Muscle of arm (tissue), 12 donors: ENCODE data around the gene PRKD1. TPM values are rescaled to one million over a fixed set of nuclear protein-coding genes. Genes with fewer than 3 reads are reported as not detected.
A peak's percentile ranks its signal among the peaks of the same experiment; 100 is the strongest.

Experiments
- DNase-seq: peaks from one replicate; pipeline ENCODE4 v3.0.0-alpha.2; 2013
- polyA plus RNA-seq, 12 donors: library from polyadenylated mRNA; unstranded; fragments of 120-200 nt; gene quantifications; one replicate each; pipeline ENCODE4 v1.2.1, GENCODE V29; 2013; ENCODE audit not compliant: insufficient read length in 12 of 12

Gene PRKD1
- polyA plus RNA-seq, 12 donors: 13.0 to 32.8 (median 25.5) TPM; not detected in 1

DNA sequence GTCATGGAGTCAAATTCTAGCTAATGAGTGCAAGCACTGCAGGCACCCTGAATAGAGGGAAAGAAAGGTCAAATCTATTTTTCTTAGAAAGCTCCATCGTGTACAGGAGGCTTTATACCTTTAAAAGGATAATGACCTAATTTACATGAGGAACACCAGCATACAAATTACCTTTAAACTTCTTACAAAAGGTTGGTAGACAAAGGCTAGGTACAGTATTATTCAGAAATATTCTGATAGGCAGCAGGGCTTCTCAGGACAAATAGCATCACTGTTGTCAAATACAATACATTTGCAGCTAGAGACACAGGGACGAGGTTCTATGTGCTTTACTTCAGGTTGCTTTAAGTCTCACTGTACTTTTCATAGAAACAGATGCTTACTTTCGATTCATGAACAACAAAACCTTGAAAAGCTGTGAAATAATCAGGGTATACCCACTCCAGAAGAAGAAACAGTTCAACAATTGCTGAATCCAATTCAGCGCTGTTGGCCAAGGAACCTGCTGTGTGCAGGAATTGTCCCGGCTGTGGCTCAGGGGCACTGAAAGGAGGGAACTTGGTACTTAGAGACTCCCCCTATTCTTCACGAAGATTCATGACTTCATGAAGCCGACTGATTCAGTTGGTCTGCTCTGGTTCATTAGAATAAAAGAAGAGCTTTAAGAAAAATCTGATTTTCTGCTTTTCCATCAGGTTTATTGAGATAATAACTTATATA, 252.9 kb downstream of the PRKD1 start:
- no peak for DNase-seq

- DNase-seq: no peak
These were observed 254.8 kb downstream of the PRKD1 start for GRCh38 chr14:29672831-29673230.

- no peak for DNase-seq
These were observed 256.6 kb downstream of the PRKD1 start for GRCh38 chr14:29671034-29671433.

DNA sequence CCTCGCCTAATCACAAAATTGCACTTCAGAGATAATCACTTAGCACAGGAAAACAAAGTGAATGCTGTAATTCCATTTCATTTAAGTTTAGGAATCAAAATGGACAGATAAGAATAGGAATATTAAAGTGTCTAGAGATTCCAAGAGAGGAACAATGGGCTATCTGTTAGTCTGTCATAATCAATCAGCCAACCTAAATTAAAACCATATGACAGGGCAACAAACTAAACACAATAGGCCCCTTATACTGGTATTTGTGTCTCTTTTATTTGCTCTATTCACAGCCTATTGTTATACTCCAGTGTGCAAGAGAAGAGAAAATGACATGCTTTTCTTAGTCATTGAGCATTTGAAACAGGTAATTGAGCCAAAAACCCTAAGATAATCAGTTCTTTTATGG, 259.4 kb downstream of the PRKD1 start:
- DNase-seq: no peak

GRCh38 chr14:29664515-29664914, 263.1 kb downstream of the PRKD1 start:
- no peak for DNase-seq

DNA sequence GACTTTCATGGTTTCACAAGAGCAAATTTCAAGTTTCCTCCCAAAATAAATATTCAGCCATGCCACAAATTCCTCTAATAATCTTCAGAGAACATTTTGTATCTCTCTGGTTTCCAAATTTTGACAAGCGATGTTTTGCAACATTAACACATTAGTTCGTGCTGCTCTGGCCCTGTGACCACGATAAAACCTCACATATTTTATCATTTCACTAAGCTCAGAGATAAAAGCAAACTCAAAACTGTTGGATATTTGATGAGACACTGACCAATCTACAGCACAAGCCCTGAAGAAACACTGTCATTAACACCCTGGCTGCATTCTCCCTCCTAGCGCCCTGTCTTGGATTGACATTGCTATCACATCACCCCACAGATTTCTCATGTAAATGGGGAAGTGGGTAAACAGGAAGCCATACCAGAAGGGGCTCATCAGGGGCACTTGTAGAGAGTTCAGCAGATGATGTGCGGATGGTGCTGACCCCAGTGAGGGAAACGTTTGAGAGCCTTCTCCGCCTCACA, 264.3 kb downstream of the PRKD1 start:
- no peak for DNase-seq

GRCh38 chr14:29654901-29655550, 272.6 kb downstream of the PRKD1 start:
- DNase-seq: no peak

DNA sequence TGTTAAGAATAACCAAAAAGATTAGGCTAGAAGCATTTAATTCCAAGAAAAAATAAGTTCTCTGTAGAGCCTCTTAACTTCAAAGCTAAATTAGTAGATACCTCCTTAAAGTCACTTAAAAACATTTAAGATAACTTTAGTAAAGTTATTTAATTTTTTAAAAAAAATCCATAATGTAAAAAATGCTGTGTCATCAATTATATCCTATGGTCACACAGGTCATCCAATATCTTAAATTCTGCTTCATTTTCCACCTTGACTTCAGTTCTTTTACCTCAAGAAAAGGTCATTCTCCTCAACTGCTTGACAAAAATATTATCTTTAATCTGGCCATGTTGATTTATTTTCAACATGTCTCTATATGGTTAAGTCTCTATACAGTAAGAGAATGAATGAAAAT, 274.3 kb downstream of the PRKD1 start:
- DNase-seq: no peak

GRCh38 chr14:29652571-29652970, 275.1 kb downstream of the PRKD1 start:
- DNase-seq: peak; percentile 16

DNA sequence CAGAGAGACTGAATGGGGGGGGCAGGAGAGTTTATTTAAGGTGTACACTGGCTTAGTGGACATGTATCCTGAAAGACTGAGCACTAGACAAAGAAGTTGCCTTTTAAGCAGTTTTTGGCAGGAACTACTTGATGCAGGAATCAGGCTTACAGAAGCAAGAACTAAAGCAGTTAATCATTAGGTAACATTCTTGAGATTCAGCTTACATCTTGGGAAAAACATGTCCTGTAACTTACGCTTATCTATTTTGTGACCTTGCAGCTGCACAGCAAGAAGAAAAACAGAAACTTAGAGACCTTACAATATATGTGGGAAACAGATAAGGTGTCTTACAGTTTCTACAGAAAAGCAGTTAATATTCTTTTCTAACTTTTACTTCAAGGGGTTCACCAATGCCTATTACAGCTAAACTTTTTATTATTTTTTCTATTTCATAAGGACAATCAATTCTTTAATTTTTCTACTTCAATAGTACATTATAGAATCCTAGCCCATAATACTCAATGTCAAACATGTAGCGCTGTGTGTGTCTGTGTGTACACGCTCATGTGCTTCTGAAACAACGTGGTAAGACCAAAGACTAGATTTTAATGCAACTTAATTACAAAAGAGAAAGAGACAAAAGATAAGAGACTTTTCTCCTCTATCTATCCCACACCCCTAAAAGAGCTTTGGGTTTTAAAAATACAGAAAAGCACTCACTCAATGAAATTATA, 276.9 kb downstream of the PRKD1 start:
- no peak for DNase-seq

- DNase-seq: no peak
These were observed 278.5 kb downstream of the PRKD1 start for GRCh38 chr14:29649170-29649569.

GRCh38 chr14:29648045-29648444, 279.6 kb downstream of the PRKD1 start:
- DNase-seq: no peak

GRCh38 chr14:29645117-29645516, 282.5 kb downstream of the PRKD1 start:
- no peak for DNase-seq

GRCh38 chr14:29643433-29644211, 284.0 kb downstream of the PRKD1 start:
- DNase-seq: no peak

DNA sequence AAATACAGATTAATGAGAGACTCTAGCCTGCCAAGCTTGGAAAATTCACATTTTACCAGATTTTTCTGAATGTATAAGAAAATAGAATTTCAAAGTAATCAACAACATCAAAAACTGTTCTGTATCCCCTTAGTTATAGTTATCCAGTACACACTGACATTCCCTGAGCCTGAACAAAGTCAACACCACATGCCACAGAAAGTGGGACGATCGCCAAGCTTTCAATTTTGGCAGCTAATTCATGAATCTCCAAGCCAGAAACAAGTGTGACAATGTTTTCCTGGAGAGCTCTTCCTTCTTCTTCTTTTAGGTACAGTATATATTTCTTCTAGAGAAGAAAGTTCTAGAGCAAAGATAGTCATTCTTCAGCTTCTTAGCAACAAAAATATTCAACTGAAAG, 290.2 kb downstream of the PRKD1 start:
- DNase-seq: peak; percentile 14

DNA sequence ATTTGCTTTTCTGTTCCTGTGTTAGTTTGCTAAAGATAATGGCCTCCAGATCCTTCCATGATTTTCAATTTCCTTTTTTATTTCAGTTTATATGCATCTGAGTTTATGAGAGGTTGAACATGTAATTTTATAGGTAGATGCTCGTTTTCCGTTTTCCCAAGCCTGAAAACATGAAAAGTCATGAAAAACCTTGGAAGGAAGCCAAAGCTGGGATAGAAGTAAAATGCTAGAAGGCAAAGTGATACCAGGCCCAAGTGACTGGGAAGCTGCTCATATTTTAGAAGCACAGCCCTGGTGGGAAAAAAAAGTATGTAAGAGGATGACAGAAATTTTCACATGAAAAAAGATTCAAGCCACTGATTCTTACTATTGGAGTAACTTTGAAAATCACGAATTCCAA, 290.8 kb downstream of the PRKD1 start:
- no peak for DNase-seq

DNA sequence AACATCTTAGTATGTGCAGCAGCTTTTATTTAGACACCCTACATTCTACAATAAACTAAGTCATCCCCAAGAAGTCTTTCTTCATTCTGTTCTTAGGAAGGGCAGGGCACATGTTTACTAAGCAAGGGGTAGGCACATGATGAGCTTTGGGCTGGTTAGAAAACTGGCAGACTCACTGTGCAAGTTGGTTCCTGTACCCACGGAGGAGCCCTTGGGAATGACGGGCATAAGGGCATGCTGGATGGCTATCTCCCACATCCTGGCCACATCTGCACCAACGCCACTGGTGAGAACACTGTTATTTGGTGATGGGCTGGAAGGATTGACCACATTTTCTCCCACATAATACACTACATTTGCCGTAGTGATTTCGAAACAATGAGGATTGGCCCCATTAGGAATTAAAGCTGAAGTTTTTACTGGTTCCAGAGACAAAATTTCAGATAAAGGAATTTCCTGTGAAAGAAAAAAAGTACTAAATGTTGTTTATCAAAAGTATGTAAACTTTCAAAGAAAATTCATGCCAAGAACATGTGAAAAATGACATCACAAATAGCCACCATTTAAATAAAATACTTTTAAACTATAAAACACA, 297.0 kb downstream of the PRKD1 start:
- no peak for DNase-seq

- no peak for DNase-seq
These were observed 297.8 kb downstream of the PRKD1 start for GRCh38 chr14:29629839-29630238.

DNA sequence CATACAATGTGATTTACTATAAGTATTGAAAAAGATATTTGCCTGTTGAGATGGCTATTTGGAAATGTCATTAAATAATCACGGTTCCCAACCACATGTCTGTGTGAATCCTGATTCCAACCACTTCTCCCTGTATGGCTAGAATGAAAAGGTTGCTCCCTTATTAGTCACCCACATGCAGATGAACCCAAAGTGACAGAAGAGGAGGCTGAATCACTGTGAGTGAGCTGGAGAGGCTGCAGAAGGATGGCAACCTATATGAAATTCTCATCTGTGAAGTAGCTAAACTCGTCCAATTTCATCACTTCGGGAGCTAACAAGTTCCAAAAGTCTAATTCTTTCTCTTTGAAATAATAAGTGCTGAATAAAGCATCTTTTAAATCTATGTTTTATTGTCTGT, 300.5 kb downstream of the PRKD1 start:
- no peak for DNase-seq

GRCh38 chr14:29618323-29619067, 309.2 kb downstream of the PRKD1 start:
- DNase-seq: no peak

GRCh38 chr14:29616922-29617321, 310.7 kb downstream of the PRKD1 start:
- no peak for DNase-seq
